Heart left ventricle (tissue), 13 donors: ENCODE data around the gene NKAIN2.

Experiments used
- CTCF ChIP-seq, 12 donors: fragments of 200-600 bp; sonication (generic) in 4 of 12; IDR thresholded peaks; one replicate each; pipeline versions ENCODE4 v1.5.0 to v1.8.0; 2018 to 2022; ENCODE audit warnings: antibody characterized with exemption in 12 of 12, mild to moderate bottlenecking in 5 of 12
- POLR2A ChIP-seq, 2 donors: fragments of 450-650 bp; IDR thresholded peaks; one replicate each; pipeline ENCODE4 v1.6.1; 2017; ENCODE audit warnings: antibody characterized with exemption in 2 of 2, mild to moderate bottlenecking in 2 of 2, moderate library complexity in 2 of 2
- donor health status: ischemic (EF 13 %, LVEDD 7.1; RV severe dilation, severe dysfunction).
- donor health status: DM: no; HTN: yes; CAD: no.
- donor health status: DM: no; HTN: no; CAD: no.
- donor health status: ischemic (EF 25% LVEDD 6.9; RV normal size, moderate dysfunction).
- donor health status: ischemic (EF 25% LVEDD 5.7; RV mildly dilated, moderate dysfunction).
- donor health status: ischemic (EF 35%, LVEDD 5.7; RV mildly dilated, moderate dysfunction).
- donor health status: nonischemic (EF 11% LVEDD 7.7; RV severe dilation, severe dysfunction).
- donor health status: DM: yes; HTN: yes; CAD: no.
- donor health status: PGD.
- donor health status: ischemic (EF 29% LVEDD 5.4; RV normal size, mild dysfunction).
- donor health status: nonischemic (EF 23%, LVEDD 6.1; RV moderate dilation, normal function).

GRCh38 chr6:124722141-124722878 is 918.6 kb downstream of the NKAIN2 start:
- no peak for TF ChIP-seq CTCF (IDR thresholded peaks at IDR 0.05)
- TF ChIP-seq POLR2A (IDR thresholded peaks at IDR 0.05), result no peak
